Esophagus squamous epithelium (tissue), 4 donors: ENCODE data around the gene GGT5.

Source experiments
- POLR2A ChIP-seq, 4 donors: fragments of 450-650 bp; IDR thresholded peaks; one replicate each; pipeline ENCODE4 v1.6.1; 2017; ENCODE audit warnings: antibody characterized with exemption in 4 of 4, mild to moderate bottlenecking in 4 of 4, moderate library complexity in 3 of 4
- TF ChIP-seq, protein P1 (sequence below), 6 experiments: fragments of 450-650 bp in 4 of 6; fragments of 200-600 bp in 2 of 6; sonication (generic) in 2 of 6; IDR thresholded peaks; one replicate each; pipeline ENCODE4 v1.5.1; 2016 to 2019; ENCODE audit warnings: antibody characterized with exemption in 6 of 6, mild to moderate bottlenecking in 4 of 6, moderate library complexity in 4 of 6

DNA sequence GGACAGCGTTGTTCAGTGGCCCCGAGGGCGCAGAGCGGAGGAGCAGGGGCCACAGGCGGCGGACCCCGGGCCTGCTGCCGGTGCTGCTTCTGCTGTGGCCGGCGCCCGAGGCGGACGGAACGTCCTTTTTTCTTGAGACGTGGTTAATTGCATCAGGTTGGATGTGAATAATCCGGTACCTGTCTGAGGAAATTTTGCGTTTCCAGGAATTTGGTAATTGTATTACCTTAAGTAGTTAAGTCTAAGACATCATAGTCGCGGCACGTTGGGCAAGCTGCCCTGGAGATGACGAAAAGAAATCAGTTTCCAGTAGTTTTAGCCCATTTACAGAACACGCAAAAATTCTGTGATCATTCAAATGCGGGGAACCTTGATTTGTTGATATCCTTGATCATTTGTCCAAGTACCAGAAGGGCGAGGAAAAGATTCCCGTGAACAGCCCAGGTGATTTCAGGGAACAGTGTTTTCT, 26.5 kb upstream of the GGT5 start:
- no peak for TF ChIP-seq POLR2A (IDR thresholded peaks at IDR 0.05)
- TF ChIP-seq, protein P1, sequence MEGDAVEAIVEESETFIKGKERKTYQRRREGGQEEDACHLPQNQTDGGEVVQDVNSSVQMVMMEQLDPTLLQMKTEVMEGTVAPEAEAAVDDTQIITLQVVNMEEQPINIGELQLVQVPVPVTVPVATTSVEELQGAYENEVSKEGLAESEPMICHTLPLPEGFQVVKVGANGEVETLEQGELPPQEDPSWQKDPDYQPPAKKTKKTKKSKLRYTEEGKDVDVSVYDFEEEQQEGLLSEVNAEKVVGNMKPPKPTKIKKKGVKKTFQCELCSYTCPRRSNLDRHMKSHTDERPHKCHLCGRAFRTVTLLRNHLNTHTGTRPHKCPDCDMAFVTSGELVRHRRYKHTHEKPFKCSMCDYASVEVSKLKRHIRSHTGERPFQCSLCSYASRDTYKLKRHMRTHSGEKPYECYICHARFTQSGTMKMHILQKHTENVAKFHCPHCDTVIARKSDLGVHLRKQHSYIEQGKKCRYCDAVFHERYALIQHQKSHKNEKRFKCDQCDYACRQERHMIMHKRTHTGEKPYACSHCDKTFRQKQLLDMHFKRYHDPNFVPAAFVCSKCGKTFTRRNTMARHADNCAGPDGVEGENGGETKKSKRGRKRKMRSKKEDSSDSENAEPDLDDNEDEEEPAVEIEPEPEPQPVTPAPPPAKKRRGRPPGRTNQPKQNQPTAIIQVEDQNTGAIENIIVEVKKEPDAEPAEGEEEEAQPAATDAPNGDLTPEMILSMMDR (IDR thresholded peaks at IDR 0.05): no peak
